Measurements from ENCODE around the gene LGI4.
"Not testable (repeated sequence)": the region's sequence is repeated elsewhere in the genome, so short reads cannot be mapped to it uniquely, and the experiment has no call there.

DNA sequence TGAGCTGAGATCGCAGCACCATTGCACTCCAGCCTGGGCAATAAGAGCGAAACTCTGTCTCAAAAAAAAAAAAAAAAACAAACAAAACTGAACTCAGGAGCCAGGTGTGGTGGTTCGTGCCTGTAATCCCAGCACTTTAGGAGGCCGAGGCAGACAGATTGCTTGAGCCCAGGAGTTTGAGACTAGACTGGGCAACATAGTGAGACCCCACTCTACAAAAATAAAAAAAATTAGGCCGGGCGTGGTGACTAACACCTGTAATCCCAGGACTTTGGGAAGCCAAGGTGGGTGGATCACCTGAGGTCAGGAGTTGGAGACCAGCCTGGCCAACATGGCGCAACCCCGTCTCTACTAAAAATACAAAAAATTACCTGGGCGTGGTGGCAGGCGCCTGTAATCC, 32.9 kb downstream of the LGI4 start:
- not testable (repeated sequence) for TF ChIP-seq EZH2 (IDR thresholded peaks at IDR 0.05; ENCODE audit: borderline replicate concordance, low read length)
- TF ChIP-seq, protein P1, sequence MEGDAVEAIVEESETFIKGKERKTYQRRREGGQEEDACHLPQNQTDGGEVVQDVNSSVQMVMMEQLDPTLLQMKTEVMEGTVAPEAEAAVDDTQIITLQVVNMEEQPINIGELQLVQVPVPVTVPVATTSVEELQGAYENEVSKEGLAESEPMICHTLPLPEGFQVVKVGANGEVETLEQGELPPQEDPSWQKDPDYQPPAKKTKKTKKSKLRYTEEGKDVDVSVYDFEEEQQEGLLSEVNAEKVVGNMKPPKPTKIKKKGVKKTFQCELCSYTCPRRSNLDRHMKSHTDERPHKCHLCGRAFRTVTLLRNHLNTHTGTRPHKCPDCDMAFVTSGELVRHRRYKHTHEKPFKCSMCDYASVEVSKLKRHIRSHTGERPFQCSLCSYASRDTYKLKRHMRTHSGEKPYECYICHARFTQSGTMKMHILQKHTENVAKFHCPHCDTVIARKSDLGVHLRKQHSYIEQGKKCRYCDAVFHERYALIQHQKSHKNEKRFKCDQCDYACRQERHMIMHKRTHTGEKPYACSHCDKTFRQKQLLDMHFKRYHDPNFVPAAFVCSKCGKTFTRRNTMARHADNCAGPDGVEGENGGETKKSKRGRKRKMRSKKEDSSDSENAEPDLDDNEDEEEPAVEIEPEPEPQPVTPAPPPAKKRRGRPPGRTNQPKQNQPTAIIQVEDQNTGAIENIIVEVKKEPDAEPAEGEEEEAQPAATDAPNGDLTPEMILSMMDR (IDR thresholded peaks at IDR 0.05; ENCODE audit: low read length): not testable (repeated sequence)
